GM18505 (cell line): ENCODE data around the gene KRT1.
"Not testable (repeated sequence)": the region's sequence is repeated elsewhere in the genome, so short reads cannot be mapped to it uniquely, and the experiment has no call there.

Experiments
- ATAC-seq: cut with Tn5 transposase; IDR thresholded peaks from one replicate; pipeline ENCODE4 v1.9.1; 2021; ENCODE audit not compliant: unreplicated experiment
- POLR2A ChIP-seq: IDR thresholded peaks from 4 replicates; pipeline ENCODE4 v1.6.1; 2011; ENCODE audit warnings: borderline replicate concordance; ENCODE audit not compliant: insufficient read depth, insufficient read length; ENCODE audit errors: extremely low read depth

Gene KRT1

GRCh38 chr12:52682381-52682660 is 2.1 kb upstream of the KRT1 start:
- no peak for ATAC-seq
- no peak for TF ChIP-seq POLR2A

- TF ChIP-seq POLR2A = no peak
- no peak for ATAC-seq
Observed at GRCh38 chr12:52681526-52682380, 1.5 kb upstream of the KRT1 start.

- ATAC-seq = no peak
- TF ChIP-seq POLR2A = no peak
Observed at GRCh38 chr12:52679875-52680274, 332 bp downstream of the KRT1 start.

DNA sequence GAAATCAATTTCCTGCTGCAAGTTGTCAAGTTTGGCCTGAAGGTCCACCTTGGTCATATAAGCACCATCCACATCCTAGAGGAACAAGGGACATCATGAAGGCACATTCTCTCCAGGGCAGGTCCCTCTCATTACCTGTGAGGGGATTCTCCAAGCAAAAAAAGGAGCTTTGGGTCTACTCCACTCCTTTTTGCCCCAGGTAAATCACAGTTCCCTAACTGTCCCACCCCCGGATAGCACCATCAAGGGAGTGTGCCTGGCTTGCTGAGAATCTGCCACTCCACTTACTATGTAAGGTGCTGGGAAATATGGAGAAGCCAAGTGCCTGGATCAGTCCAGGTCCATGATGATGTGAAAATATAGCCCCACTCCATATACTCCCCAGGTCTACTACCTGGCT is 2.5 kb downstream of the KRT1 start:
- TF ChIP-seq POLR2A = no peak
- ATAC-seq = no peak

GRCh38 chr12:52677126-52677525 is 3.1 kb downstream of the KRT1 start:
- TF ChIP-seq POLR2A = no peak
- no peak for ATAC-seq

GRCh38 chr12:52676163-52676562 is 4.0 kb downstream of the KRT1 start:
- TF ChIP-seq POLR2A = no peak
- ATAC-seq = no peak

- no peak for ATAC-seq
- TF ChIP-seq POLR2A = no peak
Observed at GRCh38 chr12:52675301-52675701, 4.9 kb downstream of the KRT1 start.

DNA sequence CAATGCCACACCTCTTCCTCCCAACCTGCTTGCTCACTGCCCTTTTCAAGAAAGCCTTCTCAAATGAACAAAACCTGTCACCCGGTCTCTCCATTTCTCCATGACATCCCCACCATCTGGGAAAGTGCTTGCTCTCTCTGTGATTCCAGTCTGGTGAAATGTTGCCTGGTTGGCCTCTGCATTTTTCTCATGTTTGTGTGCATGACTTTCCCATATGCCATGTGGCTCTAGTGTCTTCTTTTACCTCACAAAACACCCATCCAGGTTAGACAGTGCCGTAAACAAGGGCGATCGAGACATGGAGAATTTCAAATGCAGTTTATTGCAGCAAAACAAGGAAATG is 5.8 kb downstream of the KRT1 start:
- no peak for TF ChIP-seq POLR2A

GRCh38 chr12:52673713-52674432 is 6.3 kb downstream of the KRT1 start:
- no peak for ATAC-seq
- TF ChIP-seq POLR2A = no peak

More for the DNA sequence above, 5.8 kb downstream of the KRT1 start:
- no peak for ATAC-seq

- no peak for ATAC-seq
- no peak for TF ChIP-seq POLR2A
Observed at GRCh38 chr12:52673217-52673616, 7.0 kb downstream of the KRT1 start.

- no peak for TF ChIP-seq POLR2A
- ATAC-seq = no peak
Observed at GRCh38 chr12:52672321-52672933, 7.8 kb downstream of the KRT1 start.

DNA sequence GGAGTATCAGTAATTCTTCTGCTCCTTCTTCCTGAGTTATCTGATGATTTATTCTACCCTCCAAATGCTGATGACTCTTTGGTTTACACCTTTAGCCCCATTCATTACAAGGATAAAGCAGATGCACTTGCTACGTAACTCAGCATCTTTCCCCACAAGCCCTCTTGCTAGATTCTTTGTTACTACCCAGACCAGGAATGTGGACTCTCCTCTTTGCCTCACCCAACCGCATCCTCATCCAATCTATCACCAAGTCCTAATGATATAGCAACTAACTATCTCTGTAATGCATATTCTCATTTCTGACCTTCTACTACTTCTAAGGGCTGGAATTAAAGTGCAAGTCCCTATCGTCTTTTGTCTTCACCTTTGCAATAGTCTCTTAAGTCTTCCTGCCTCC is 9.2 kb downstream of the KRT1 start:
- TF ChIP-seq POLR2A = no peak
- no peak for ATAC-seq

GRCh38 chr12:52670506-52670905 is 9.7 kb downstream of the KRT1 start:
- no peak for ATAC-seq
- TF ChIP-seq POLR2A = no peak

DNA sequence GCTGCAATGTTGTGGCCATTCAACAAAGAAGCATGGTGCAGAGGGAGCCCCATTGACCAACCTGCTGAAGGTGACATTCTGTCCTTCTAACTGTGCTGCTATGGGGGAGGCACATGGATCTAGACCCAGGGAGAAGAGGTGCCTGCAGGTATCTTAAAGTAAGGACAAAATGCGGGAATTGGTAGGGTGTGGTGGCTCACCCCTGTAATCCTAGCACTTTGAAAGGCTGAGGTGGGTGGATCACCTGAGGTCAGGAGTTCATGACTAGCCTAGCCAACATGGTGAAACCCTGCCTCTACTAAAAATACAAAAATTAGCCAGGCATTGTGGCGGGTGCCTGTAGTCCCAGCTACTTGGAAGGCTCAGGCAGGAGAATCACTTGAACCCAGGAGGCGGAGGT is 10.3 kb downstream of the KRT1 start:
- not testable (repeated sequence) for ATAC-seq
